Measurements from ENCODE around the gene ITGBL1. TPM values are rescaled to one million over a fixed set of nuclear protein-coding genes. Genes with fewer than 3 reads are reported as not detected.

ITGBL1 gene
- total RNA-seq, 2 experiments from 2014 or later, result not detected

GRCh38 chr13:101584331-101584730 lies 131.9 kb downstream of the ITGBL1 start:
- no peak overlapping the region for H3K27ac Mint-ChIP-seq
- peaks cover 2% of the 10 kb centered on the region for H3K27me3 Mint-ChIP-seq
- H3K4me3 Mint-ChIP-seq, result no peak overlapping the region
- ChIA-PET CTCF (no interaction called here), POLR2A (no interaction called here)
- H3K9me3 Mint-ChIP-seq, result no peaks in the 10 kb centered on the region
- H3K4me1 Mint-ChIP-seq (ENCODE audit: low read depth), result no peaks in the 10 kb centered on the region
- DNase-seq, result no peak
- intact Hi-C loops (cut with micrococcal nuclease), result no loop called here
- no peaks in the 10 kb centered on the region for H3K36me3 Mint-ChIP-seq

DNA sequence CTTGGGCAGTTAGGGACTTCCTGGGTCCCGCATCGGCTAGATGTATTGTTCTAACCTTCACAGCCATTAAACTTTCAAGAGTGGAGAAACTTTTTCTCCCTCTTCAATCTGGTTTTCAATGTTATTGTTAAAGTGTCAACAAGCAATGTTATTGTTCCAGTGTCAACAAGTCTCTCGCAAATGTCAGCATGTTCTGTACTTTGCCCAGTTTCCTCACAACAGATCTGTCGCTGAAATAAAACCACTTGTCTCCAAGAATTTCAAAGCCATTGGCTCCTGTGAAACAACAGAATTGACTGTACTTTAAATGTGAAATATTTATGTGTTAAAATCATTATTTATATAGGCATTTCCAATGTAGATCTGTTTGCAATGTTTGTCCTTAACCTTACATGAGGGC lies 138.0 kb downstream of the ITGBL1 start:
- H3K27ac Mint-ChIP-seq, result no peak overlapping the region
- no peak for DNase-seq
- ChIA-PET CTCF (no interaction called here), POLR2A (no interaction called here)
- intact Hi-C loops (cut with micrococcal nuclease), result no loop called here
- H3K4me1 Mint-ChIP-seq (ENCODE audit: low read depth), result no peaks in the 10 kb centered on the region
- H3K27me3 Mint-ChIP-seq, result peaks cover 6% of the 10 kb centered on the region
- no peak overlapping the region for H3K4me3 Mint-ChIP-seq
- H3K9me3 Mint-ChIP-seq, result peaks cover 3% of the 10 kb centered on the region
- no peaks in the 10 kb centered on the region for H3K36me3 Mint-ChIP-seq

- H3K27ac Mint-ChIP-seq, result no peak overlapping the region
- H3K4me1 Mint-ChIP-seq (ENCODE audit: low read depth), result no peaks in the 10 kb centered on the region
- POLR2A ChIA-PET, result no interaction called here
- peaks cover 6% of the 10 kb centered on the region for H3K27me3 Mint-ChIP-seq
- no peak for DNase-seq
- no peaks in the 10 kb centered on the region for H3K36me3 Mint-ChIP-seq
- no peak overlapping the region for H3K4me3 Mint-ChIP-seq
- intact Hi-C loops (cut with micrococcal nuclease), result no loop called here
- H3K9me3 Mint-ChIP-seq, result peaks cover 3% of the 10 kb centered on the region
- CTCF ChIA-PET, result no interaction called here
Observed at GRCh38 chr13:101594936-101595335, 142.5 kb downstream of the ITGBL1 start.

- H3K36me3 Mint-ChIP-seq, result no peaks in the 10 kb centered on the region
- H3K4me1 Mint-ChIP-seq (ENCODE audit: low read depth), result no peaks in the 10 kb centered on the region
- CTCF ChIA-PET, result no interaction called here
- H3K27ac Mint-ChIP-seq, result no peak overlapping the region
- H3K4me3 Mint-ChIP-seq, result no peak overlapping the region
- POLR2A ChIA-PET, result no interaction called here
- H3K9me3 Mint-ChIP-seq, result peaks cover 3% of the 10 kb centered on the region
- peaks cover 6% of the 10 kb centered on the region for H3K27me3 Mint-ChIP-seq
- intact Hi-C loops (cut with micrococcal nuclease), result no loop called here
- no peak for DNase-seq
Observed at GRCh38 chr13:101596803-101597202, 144.3 kb downstream of the ITGBL1 start.

DNA sequence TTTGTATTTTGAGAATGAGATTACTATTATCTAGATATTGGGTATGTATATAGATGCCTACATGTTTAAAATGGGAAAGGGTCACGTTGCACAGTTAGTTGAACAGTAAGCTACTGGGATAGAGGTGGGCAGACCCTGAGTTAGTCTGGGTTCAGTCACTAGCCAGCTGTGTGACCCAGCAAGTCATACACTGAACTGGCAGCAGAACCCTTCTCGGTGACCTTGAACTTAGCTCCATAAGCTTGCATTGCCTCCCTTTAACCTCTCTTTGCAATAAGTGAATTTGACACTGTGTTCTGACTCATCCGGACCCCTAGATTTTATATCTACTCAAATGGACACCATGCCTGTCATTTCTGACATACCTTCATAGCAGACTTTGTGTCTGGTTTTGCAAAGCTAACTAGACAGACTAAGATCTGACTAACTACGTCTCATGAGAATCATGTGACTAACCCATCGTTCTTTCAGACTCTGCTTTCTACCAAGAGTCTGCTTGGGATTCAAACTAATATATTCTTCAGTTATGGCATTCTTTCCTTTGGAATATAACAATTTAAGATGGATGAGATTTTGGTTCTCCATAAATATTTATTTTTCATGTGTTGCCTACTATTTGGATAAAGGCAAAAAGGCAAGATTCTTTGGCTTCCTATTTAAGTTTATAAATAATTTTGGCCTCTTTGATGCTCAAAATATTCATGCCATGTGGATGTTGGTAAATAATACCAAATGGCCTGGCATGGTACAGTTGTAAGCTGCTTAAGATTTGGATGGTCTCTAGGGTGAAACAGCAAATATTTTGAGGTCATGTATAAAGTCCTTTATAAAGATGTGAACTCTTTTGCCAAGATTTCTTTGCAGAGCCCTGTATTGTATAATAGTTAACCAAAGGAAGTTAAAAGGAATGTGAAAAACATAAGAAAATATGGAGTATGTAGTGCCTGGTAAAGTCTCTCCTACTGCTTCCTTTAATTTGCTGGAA lies 159.3 kb downstream of the ITGBL1 start:
- ChIA-PET CTCF (no interaction called here), POLR2A (no interaction called here)
- Mint-ChIP-seq H3K36me3 (no peaks in the 10 kb centered on the region), H3K9me3 (no peaks in the 10 kb centered on the region), H3K4me1 (ENCODE audit: low read depth) (no peaks in the 10 kb centered on the region), H3K27me3 (peaks cover 3% of the 10 kb centered on the region), H3K27ac (no peak overlapping the region), H3K4me3 (no peak overlapping the region)
- no peak for DNase-seq
- intact Hi-C loops (cut with micrococcal nuclease), result no loop called here

- intact Hi-C loops (cut with micrococcal nuclease), result no loop called here
- no peak for DNase-seq
- CTCF ChIA-PET, result no interaction called here
- Mint-ChIP-seq H3K4me3 (no peak overlapping the region), H3K4me1 (ENCODE audit: low read depth) (no peaks in the 10 kb centered on the region), H3K27me3 (peaks cover 3% of the 10 kb centered on the region), H3K27ac (no peak overlapping the region), H3K36me3 (no peaks in the 10 kb centered on the region), H3K9me3 (no peaks in the 10 kb centered on the region)
- POLR2A ChIA-PET, result no interaction called here
Observed at GRCh38 chr13:101612735-101613134, 160.3 kb downstream of the ITGBL1 start.

DNA sequence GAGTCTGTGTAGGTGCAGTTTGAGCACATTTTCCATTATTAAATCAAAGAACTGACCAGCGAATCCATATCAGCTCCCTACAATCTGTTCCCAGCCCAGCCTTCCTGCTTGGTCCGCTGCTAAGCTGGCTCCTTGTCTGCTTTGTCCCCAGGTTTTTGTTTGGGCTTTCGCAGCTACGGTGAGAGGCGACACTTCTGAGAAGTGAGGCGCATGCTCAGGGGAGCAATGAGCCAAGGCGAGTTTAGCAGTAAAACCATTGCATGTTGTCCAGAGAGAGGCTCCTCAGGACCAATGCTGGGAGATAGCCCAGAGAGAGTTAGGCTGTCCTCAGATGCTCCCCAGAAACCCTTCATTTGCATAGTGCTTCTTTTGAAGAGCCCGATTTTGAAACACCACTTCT lies 162.0 kb downstream of the ITGBL1 start:
- no peak for DNase-seq
- Mint-ChIP-seq H3K4me3 (no peak overlapping the region), H3K4me1 (ENCODE audit: low read depth) (peaks cover 14% of the 10 kb centered on the region), H3K9me3 (no peaks in the 10 kb centered on the region), H3K27ac (no peak overlapping the region), H3K27me3 (peaks cover 5% of the 10 kb centered on the region), H3K36me3 (no peaks in the 10 kb centered on the region)
- intact Hi-C loops (cut with micrococcal nuclease), result no loop called here
- ChIA-PET CTCF (no interaction called here), POLR2A (no interaction called here)

DNA sequence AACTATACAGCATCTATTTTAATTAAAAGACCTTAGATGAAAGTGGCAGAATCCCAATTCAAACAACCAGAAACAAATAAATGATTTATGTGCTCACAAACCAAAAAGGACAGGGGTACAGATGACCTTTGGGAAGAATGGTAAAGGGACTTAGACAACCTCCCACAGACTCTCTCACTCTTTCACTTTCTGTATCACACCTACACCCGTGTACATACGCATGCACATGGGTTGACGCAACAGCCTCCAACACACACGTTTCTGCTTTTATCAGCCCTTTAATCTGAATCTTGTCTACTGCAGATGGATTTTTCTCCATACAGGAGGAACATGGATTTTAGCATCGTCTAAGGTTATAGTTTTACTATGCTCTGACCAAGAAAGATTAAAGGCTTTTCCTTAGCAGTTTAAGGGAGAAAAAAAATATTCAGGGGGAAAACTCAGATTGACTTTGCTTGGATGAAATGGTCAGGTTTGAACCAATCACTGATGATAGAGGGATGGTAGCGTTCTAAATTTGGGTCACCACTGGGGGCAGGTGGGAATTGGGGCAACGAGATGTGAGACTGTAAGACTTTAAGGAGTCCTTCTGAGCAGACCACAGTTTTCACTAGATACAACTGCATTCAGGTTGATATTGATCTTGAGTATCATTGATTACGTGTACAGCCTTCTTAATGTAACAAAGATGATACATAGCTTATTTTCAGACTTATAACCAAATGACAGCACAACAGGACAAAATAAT lies 166.1 kb downstream of the ITGBL1 start:
- intact Hi-C loops (cut with micrococcal nuclease), result loop anchor here (1.0 kb wide), 1 partner anchor 9 kb away; no protein-coding TSS in a partner anchor
- Mint-ChIP-seq H3K27ac (no peak overlapping the region), H3K4me1 (ENCODE audit: low read depth) (peaks cover 21% of the 10 kb centered on the region), H3K9me3 (no peaks in the 10 kb centered on the region), H3K27me3 (peaks cover 2% of the 10 kb centered on the region), H3K36me3 (no peaks in the 10 kb centered on the region), H3K4me3 (no peak overlapping the region)
- ChIA-PET CTCF (interaction anchor here (0.7 kb wide), 1 partner anchor 1687 kb away, joined by 3 read pairs; no protein-coding TSS in a partner anchor), POLR2A (no interaction called here)
- peak; percentile 42 for DNase-seq

DNA sequence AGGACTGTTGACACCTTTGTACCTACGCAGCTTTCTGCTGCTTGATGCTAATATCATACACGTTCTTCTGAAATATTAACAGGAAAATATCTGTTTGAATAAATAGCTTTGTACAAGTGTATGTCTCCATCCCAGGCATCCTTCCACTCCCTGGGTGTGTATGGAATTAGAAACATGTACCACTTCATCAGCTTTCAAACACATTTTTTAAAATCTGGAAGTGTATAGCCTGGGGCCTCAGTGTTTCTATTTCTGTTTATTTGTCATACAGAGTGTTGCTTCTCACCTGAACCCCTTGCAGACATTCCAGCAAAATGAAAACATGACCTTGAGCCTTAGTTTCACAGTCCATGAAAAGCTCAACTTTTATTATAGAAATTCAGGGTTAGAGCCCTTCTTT lies 168.6 kb downstream of the ITGBL1 start:
- H3K36me3 Mint-ChIP-seq, result no peaks in the 10 kb centered on the region
- POLR2A ChIA-PET, result no interaction called here
- DNase-seq, result no peak
- no peak overlapping the region for H3K4me3 Mint-ChIP-seq
- peaks cover 42% of the 10 kb centered on the region for H3K4me1 Mint-ChIP-seq (ENCODE audit: low read depth)
- intact Hi-C loops (cut with micrococcal nuclease), result no loop called here
- CTCF ChIA-PET, result no interaction called here
- peaks cover 2% of the 10 kb centered on the region for H3K27me3 Mint-ChIP-seq
- no peak overlapping the region for H3K27ac Mint-ChIP-seq
- H3K9me3 Mint-ChIP-seq, result no peaks in the 10 kb centered on the region

DNA sequence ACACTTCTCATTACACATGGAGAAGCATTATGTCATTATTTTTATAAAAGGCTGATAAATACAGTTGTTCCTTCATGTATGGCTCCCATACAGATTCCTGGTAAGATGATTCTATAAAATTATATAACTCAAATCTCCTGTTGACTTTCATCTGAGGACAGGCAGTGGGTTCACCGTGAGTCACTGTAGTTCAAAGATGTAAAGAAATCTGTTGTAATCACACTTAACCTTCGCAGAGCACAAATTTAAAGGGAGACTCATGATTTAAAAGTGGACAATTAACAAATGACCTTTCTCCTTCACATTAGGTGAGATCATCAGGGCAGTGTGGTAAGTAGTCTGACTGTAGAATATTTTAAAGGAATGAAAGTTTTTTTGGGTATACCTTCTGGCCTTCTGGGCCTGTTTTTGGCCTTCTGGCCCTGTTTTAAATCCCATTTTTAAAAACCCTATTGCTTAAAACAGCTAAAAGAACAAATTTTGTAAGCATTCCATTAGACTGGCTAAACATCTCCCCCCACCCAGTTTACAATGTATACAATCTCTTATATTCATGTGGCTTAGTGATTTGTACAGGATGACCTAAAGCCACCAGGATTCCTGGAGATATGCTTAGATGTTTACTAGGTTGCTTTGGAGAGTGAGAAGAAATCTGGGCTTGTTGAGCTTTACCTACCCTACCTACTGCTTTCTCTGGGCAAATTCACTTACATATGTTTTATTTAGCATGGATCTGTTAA lies 171.2 kb downstream of the ITGBL1 start:
- H3K4me3 Mint-ChIP-seq, result no peak overlapping the region
- H3K27ac Mint-ChIP-seq, result no peak overlapping the region
- no peaks in the 10 kb centered on the region for H3K27me3 Mint-ChIP-seq
- intact Hi-C loops (cut with micrococcal nuclease), result no loop called here
- ChIA-PET CTCF (no interaction called here), POLR2A (no interaction called here)
- no peaks in the 10 kb centered on the region for H3K9me3 Mint-ChIP-seq
- no peak for DNase-seq
- H3K36me3 Mint-ChIP-seq, result no peaks in the 10 kb centered on the region
- peaks cover 53% of the 10 kb centered on the region for H3K4me1 Mint-ChIP-seq (ENCODE audit: low read depth)

DNA sequence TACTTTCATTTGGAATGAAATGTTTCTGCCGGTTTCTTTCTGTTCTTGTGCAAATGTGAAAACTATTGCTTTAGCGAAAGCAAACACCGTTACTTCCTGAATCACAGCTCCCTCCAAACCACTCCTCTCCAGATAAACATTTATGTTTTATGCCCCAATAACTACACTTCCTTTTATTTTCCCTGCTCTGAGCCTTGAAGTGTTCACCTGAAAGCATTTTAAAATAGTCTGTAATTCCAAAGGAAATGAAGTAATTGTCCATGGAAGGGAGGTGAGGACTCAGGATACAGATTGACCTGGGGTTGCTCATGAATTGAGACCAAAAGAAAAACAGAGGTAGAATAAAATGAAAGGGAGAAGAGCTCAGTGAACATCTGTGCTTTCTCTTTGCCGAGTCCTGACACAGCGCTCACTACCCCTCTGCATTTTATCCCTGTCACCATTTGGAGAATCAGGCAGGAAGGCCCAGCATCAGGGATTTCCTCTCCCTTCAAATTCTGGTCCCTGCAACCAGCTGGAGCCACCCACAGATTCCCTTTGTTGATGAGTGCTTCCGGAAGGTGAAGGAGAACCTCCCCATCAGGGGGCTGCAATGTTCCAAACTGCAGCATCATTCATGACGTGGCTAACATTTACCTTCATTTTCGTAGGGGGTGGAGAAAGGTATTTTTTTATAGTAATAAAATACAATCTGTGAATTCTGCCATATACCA lies 171.9 kb downstream of the ITGBL1 start:
- H3K4me1 Mint-ChIP-seq (ENCODE audit: low read depth), result peaks cover 48% of the 10 kb centered on the region
- peaks cover 2% of the 10 kb centered on the region for H3K27me3 Mint-ChIP-seq
- DNase-seq, result no peak
- no peak overlapping the region for H3K27ac Mint-ChIP-seq
- no peaks in the 10 kb centered on the region for H3K36me3 Mint-ChIP-seq
- intact Hi-C loops (cut with micrococcal nuclease), result no loop called here
- POLR2A ChIA-PET, result no interaction called here
- CTCF ChIA-PET, result no interaction called here
- no peaks in the 10 kb centered on the region for H3K9me3 Mint-ChIP-seq
- no peak overlapping the region for H3K4me3 Mint-ChIP-seq

DNA sequence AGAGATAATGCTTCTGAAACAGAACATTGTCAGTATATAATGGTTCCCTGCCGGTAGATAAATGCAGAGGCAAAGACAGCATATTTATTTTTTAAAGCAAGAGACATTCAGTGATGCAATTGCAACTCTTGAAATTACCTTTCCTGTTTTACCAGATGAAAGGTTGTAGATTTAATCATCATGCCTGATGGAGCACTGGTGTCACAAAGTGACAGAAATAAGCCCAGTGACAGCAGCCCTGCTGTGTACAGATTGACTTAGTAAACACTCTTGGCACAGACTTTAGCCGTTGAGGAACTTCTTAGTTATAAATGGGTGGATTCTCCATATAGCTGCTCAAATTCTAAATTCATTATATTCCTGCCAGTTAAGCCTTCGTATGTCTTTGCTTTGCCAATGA lies 172.5 kb downstream of the ITGBL1 start:
- DNase-seq, result peak; percentile 28
- Mint-ChIP-seq H3K4me1 (ENCODE audit: low read depth) (peaks cover 47% of the 10 kb centered on the region), H3K36me3 (no peaks in the 10 kb centered on the region), H3K9me3 (no peaks in the 10 kb centered on the region), H3K4me3 (no peak overlapping the region), H3K27ac (no peak overlapping the region), H3K27me3 (peaks cover 2% of the 10 kb centered on the region)
- POLR2A ChIA-PET, result no interaction called here
- CTCF ChIA-PET, result no interaction called here
- intact Hi-C loops (cut with micrococcal nuclease), result loop anchor here (5.0 kb wide), 2 partner anchors 132 to 777 kb away; partner anchors contain the start of gene FGF14

Data from activated CD4-positive, alpha-beta memory T cell treated with anti-CD3 and anti-CD28 coated beads for 36 hours (primary cell).